OCI-LY3 (cell line): ENCODE results near the gene FAM43A.

Source experiments
- CTCF ChIP-seq: fragments of 200-600, 300-600 bp; sonication (generic); IDR thresholded peaks from 2 replicates; pipeline ENCODE4 v1.5.1; 2014; ENCODE audit warnings: antibody characterized with exemption, low read length, low read depth
- EZH2phosphoT487 ChIP-seq: fragments of 200-600 bp; shearing (Covaris generic); IDR thresholded peaks from 2 replicates; pipeline ENCODE4 v1.6.1; 2018; ENCODE audit warnings: antibody characterized with exemption, mixed run types, low read depth

- TF ChIP-seq CTCF, result no peak
- no peak for TF ChIP-seq EZH2phosphoT487
These were observed 18.3 kb upstream of the FAM43A start for GRCh38 chr3:194667363-194667762.
